ENCODE data around the gene PAN3.

- no peak for TF ChIP-seq POLR2AphosphoS5 (IDR thresholded peaks at IDR 0.05)
- TF ChIP-seq CTCF (IDR thresholded peaks at IDR 0.05), result no peak
- no peak for TF ChIP-seq POLR2A (IDR thresholded peaks at IDR 0.05)
- TF ChIP-seq EP300 (IDR thresholded peaks at IDR 0.05), result no peak
These were observed 186.7 kb downstream of the PAN3 start for GRCh38 chr13:28325022-28325421.

All from sigmoid colon (tissue), 4 donors.